Astrocyte (in vitro differentiated cells and primary cell): ENCODE measurements around the gene WDR33.

Experiments
- EZH2 ChIP-seq: IDR thresholded peaks from 2 replicates; pipeline ENCODE4 v1.6.1; 2012; ENCODE audit warnings: mild to moderate bottlenecking, low read length, inconsistent platforms; ENCODE audit not compliant: insufficient read depth
- TF ChIP-seq, protein P1 (sequence below): IDR thresholded peaks from 2 replicates; pipeline ENCODE4 v1.5.1; 2011; ENCODE audit warnings: low read depth, mild to moderate bottlenecking, inconsistent platforms, low read length, moderate library complexity; ENCODE audit not compliant: insufficient read depth

DNA sequence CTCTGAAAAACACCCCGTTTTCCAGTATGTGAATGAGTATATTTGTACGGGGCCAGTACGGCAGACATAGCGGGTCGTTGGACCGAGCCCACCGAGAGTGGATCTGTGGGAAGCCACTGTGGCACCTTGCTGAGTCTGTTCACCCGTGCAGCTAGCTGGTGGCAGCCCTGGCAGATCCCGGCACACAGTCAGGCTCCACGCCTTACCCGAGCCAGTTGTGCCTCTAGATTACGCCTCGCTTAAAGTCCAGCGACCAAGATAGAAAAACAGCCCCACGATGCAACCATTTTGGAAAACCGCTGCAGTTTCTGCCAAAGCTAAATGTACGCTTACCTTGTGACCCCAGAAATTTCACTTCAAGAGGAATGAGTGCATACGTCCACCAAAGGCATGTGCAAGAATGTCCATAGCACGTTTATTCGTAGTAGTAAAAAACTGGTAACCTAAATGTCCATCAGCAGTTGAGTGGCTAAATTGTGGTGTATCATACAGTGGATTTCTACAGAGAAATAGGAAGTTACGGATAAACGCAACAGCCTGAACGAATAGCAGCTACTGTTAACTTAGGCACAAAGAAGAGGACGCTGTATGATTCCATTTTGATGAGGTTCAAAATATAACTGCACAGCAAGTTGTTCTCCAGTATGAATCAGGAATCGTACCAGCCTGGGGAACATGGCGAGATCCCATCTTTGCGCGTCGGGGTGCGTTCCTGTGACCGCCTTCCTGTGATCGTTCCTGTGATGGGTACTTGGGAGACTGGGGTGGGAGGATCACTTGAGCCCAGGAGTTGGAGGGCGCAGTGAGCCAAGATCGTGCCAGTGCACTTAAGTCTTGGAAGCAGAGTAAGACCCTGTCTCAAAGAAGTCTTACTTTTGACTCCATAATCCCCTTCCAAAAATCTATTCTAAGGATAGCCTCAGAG is 688 bp upstream of the WDR33 start:
- TF ChIP-seq, protein P1, sequence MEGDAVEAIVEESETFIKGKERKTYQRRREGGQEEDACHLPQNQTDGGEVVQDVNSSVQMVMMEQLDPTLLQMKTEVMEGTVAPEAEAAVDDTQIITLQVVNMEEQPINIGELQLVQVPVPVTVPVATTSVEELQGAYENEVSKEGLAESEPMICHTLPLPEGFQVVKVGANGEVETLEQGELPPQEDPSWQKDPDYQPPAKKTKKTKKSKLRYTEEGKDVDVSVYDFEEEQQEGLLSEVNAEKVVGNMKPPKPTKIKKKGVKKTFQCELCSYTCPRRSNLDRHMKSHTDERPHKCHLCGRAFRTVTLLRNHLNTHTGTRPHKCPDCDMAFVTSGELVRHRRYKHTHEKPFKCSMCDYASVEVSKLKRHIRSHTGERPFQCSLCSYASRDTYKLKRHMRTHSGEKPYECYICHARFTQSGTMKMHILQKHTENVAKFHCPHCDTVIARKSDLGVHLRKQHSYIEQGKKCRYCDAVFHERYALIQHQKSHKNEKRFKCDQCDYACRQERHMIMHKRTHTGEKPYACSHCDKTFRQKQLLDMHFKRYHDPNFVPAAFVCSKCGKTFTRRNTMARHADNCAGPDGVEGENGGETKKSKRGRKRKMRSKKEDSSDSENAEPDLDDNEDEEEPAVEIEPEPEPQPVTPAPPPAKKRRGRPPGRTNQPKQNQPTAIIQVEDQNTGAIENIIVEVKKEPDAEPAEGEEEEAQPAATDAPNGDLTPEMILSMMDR, result no peak
- TF ChIP-seq EZH2, result no peak
